Measurements from ENCODE around the gene GRIK1. TPM values are rescaled to one million over a fixed set of nuclear protein-coding genes. Genes with fewer than 3 reads are reported as not detected.

Gene GRIK1
- total and polyA plus RNA-seq, 2 donors (not counting 1 experiment from before 2014, with no cell fraction given), result not detected

DNA sequence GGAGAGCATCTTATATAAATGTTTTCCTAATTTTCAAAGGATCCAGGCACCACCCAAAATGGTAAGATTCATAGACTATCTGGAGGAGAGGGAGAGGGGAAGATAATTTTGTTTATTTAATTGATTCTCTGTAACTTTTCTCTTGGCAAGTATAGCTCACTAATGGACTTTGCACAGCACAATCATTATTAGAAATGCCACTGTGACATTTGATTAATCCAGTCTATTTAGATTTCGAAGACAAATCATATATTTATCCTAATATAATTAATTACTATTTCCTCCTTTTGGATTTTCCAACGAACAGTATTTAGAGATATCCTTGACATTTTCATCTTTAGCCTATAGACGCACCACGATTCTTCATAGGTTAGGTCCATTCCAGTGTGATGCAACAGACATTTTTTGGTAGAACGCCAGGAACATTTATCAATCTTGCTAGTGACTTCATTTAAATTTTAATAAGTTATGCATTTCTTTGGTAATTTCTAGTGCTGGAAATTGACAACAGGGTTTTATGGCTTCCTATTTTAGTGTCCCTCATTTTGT, 152.4 kb downstream of the GRIK1 start:
- no peaks in the 10 kb centered on the region for H3K9me3 ChIP-seq (ENCODE audit: control extremely low read depth in 1 of 3, control insufficient read depth in 2 of 3, insufficient read depth in 1 of 3, low read length in 2 of 3)
- no peak overlapping the region for H3K9ac ChIP-seq (ENCODE audit: low read length)
- no peak overlapping the region for H3K4me3 Mint-ChIP-seq
- H3K4me3 ChIP-seq (ENCODE audit: control extremely low read depth in 1 of 5, extremely low read depth in 1 of 5, insufficient read depth in 1 of 5, low read depth in 2 of 5, low read length in 4 of 5), result no peak overlapping the region
- H3K27ac ChIP-seq (ENCODE audit: low read length in 2 of 2), result no peak overlapping the region
- H3K27me3 ChIP-seq (replicated peaks in 1 of 4; ENCODE audit: control extremely low read depth in 1 of 4, control insufficient read depth in 3 of 4, insufficient read depth in 4 of 4, low read length in 3 of 4), result no peaks in the 10 kb centered on the region
- H2AFZ ChIP-seq (ENCODE audit: insufficient read depth, low read depth, low read length, poor library complexity, severe bottlenecking), result no peak overlapping the region
- ChIA-PET CTCF (no interaction called here), POLR2A (no interaction called here)
- no peak overlapping the region for H3K27ac Mint-ChIP-seq
- DNase-seq (no peak), ATAC-seq (ENCODE audit: low read depth) (no peak)
- no peaks in the 10 kb centered on the region for H3K4me1 ChIP-seq (ENCODE audit: control insufficient read depth in 2 of 2, insufficient read depth in 2 of 2, low read length in 2 of 2)
- H3K27me3 Mint-ChIP-seq, result no peaks in the 10 kb centered on the region
- no peak overlapping the region for H3K4me2 ChIP-seq (replicated peaks; ENCODE audit: low read depth, low read length, poor library complexity, severe bottlenecking)
- intact Hi-C loops (cut with micrococcal nuclease), result no loop called here
- H3K36me3 ChIP-seq (replicated peaks in 1 of 2; ENCODE audit: control extremely low read depth in 1 of 2, control insufficient read depth in 1 of 2, extremely low read depth in 1 of 2, insufficient read depth in 2 of 2, low read length in 1 of 2), result no peaks in the 10 kb centered on the region
- H4K20me1 ChIP-seq (ENCODE audit: control insufficient read depth, insufficient read depth, low read length, poor library complexity, severe bottlenecking), result no peaks in the 10 kb centered on the region
- H3K4me1 Mint-ChIP-seq, result no peaks in the 10 kb centered on the region
- H3K79me2 ChIP-seq (ENCODE audit: control insufficient read depth, insufficient read depth, low read length), result no peaks in the 10 kb centered on the region
- H3K9me3 Mint-ChIP-seq (ENCODE audit: insufficient read depth), result no peaks in the 10 kb centered on the region
- 95% methylated on average over 3 of the region's 5 CpGs for WGBS (ENCODE audit: insufficient coverage)
- TF ChIP-seq EZH2 (IDR thresholded peaks at IDR 0.05; ENCODE audit: borderline replicate concordance, insufficient read depth, low read depth, low read length, poor library complexity, severe bottlenecking), result no peak
- TF ChIP-seq, protein P1, sequence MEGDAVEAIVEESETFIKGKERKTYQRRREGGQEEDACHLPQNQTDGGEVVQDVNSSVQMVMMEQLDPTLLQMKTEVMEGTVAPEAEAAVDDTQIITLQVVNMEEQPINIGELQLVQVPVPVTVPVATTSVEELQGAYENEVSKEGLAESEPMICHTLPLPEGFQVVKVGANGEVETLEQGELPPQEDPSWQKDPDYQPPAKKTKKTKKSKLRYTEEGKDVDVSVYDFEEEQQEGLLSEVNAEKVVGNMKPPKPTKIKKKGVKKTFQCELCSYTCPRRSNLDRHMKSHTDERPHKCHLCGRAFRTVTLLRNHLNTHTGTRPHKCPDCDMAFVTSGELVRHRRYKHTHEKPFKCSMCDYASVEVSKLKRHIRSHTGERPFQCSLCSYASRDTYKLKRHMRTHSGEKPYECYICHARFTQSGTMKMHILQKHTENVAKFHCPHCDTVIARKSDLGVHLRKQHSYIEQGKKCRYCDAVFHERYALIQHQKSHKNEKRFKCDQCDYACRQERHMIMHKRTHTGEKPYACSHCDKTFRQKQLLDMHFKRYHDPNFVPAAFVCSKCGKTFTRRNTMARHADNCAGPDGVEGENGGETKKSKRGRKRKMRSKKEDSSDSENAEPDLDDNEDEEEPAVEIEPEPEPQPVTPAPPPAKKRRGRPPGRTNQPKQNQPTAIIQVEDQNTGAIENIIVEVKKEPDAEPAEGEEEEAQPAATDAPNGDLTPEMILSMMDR (IDR thresholded peaks at IDR 0.05), result no peak

DNA sequence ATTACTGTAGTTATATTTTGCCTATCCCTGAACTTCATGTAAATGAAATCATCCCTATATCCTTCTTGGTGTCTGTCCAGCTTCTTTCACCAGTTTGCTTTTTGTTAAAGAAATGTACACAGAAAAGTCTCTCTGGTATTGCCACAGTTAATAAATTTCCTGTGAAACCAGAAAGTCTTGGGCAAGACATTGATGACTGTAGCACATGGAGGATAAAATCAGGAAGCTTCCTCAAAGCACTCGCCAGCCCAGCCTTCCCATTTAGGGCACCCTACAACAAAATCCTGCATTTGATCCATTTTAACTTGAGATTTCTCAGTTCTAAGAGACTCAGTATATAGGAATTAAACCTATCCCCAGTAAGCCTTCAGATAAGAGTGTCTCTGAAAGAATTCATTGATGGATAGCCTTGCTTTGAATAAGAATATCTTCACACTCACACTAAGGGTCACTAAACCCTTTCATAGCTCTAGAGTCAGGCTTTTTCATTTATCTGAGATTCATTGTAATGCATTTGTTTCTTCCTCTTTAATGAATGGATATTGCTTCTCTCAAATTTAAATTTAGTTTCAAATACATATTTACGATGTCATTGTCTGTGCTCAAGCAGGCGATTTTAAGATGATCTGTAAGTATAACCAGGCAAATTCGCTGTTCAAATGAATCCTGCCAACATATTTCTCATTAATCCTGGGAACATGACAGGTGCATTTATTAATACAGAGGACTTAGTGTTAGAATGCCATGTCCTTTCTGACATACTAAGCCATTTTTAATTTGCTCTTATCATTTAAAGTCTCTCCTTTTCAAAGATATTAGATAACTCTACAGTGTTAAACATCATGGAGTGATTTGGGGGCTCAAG, 153.1 kb downstream of the GRIK1 start:
- CTCF ChIA-PET, result no interaction called here
- no CpG with 5 or more reads among the region's 4 CpGs for WGBS (ENCODE audit: insufficient coverage)
- no peaks in the 10 kb centered on the region for H3K27me3 ChIP-seq (replicated peaks in 1 of 4; ENCODE audit: control extremely low read depth in 1 of 4, control insufficient read depth in 3 of 4, insufficient read depth in 4 of 4, low read length in 3 of 4)
- H4K20me1 ChIP-seq (ENCODE audit: control insufficient read depth, insufficient read depth, low read length, poor library complexity, severe bottlenecking), result no peaks in the 10 kb centered on the region
- DNase-seq (no peak), ATAC-seq (ENCODE audit: low read depth) (no peak)
- H3K4me1 ChIP-seq (ENCODE audit: control insufficient read depth in 2 of 2, insufficient read depth in 2 of 2, low read length in 2 of 2), result no peaks in the 10 kb centered on the region
- TF ChIP-seq, protein P1 (IDR thresholded peaks at IDR 0.05), result no peak
- TF ChIP-seq EZH2 (IDR thresholded peaks at IDR 0.05; ENCODE audit: borderline replicate concordance, insufficient read depth, low read depth, low read length, poor library complexity, severe bottlenecking), result no peak
- no peak overlapping the region for H3K27ac ChIP-seq (ENCODE audit: low read length in 2 of 2)
- no peaks in the 10 kb centered on the region for H3K9me3 Mint-ChIP-seq (ENCODE audit: insufficient read depth)
- no peak overlapping the region for H3K9ac ChIP-seq (ENCODE audit: low read length)
- no peak overlapping the region for H3K27ac Mint-ChIP-seq
- H3K9me3 ChIP-seq (ENCODE audit: control extremely low read depth in 1 of 3, control insufficient read depth in 2 of 3, insufficient read depth in 1 of 3, low read length in 2 of 3), result no peaks in the 10 kb centered on the region
- POLR2A ChIA-PET, result no interaction called here
- H3K79me2 ChIP-seq (ENCODE audit: control insufficient read depth, insufficient read depth, low read length), result no peaks in the 10 kb centered on the region
- H3K4me1 Mint-ChIP-seq, result no peaks in the 10 kb centered on the region
- no peaks in the 10 kb centered on the region for H3K36me3 ChIP-seq (replicated peaks in 1 of 2; ENCODE audit: control extremely low read depth in 1 of 2, control insufficient read depth in 1 of 2, extremely low read depth in 1 of 2, insufficient read depth in 2 of 2, low read length in 1 of 2)
- H3K4me3 ChIP-seq (ENCODE audit: control extremely low read depth in 1 of 5, extremely low read depth in 1 of 5, insufficient read depth in 1 of 5, low read depth in 2 of 5, low read length in 4 of 5), result no peak overlapping the region
- intact Hi-C loops (cut with micrococcal nuclease), result no loop called here
- H2AFZ ChIP-seq (ENCODE audit: insufficient read depth, low read depth, low read length, poor library complexity, severe bottlenecking), result no peak overlapping the region
- H3K27me3 Mint-ChIP-seq, result no peaks in the 10 kb centered on the region
- no peak overlapping the region for H3K4me3 Mint-ChIP-seq
- no peak overlapping the region for H3K4me2 ChIP-seq (replicated peaks; ENCODE audit: low read depth, low read length, poor library complexity, severe bottlenecking)
